Body of pancreas (tissue), 4 donors: Measurements from ENCODE around the gene PREX1.

Experiments used
- POLR2A ChIP-seq, 3 donors: fragments of 450-650 bp; IDR thresholded peaks; one replicate each; pipeline ENCODE4 v1.6.1; 2016; ENCODE audit warnings: antibody characterized with exemption in 3 of 3, mild to moderate bottlenecking in 2 of 3
- TF ChIP-seq, protein P1 (sequence below), 7 experiments: fragments of 450-650 bp in 4 of 7; fragments of 200-600 bp in 3 of 7; sonication (generic) in 3 of 7; IDR thresholded peaks; one replicate each; pipeline ENCODE4 v1.5.1; 2016 to 2019; ENCODE audit warnings: antibody characterized with exemption in 7 of 7

DNA sequence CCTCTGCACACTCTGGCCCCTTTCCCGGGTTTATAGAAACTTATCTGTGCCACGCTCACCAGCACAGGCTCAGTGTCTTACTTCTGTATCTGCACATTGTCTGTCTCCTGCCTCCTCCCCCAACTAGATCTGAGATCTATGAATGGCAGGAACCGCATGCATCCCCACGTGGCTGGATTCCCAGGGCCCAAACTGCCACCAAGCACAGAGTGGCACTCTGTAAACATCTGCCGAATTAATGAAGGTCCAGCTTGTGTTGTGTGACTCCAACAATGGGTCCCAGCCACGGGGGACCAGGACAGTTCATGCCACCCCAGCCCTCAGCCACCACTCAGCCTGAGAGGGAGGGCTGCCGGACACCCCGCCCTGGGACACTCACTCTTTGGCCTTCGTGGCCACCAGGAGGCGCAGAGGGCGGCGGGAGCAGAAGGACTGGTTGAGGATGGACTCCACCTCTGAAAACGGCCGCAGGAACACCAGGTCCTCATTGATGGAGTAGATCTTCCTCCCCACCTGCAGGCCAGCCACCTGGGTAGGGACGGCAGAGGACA lies 171.1 kb downstream of the PREX1 start:
- TF ChIP-seq, protein P1, sequence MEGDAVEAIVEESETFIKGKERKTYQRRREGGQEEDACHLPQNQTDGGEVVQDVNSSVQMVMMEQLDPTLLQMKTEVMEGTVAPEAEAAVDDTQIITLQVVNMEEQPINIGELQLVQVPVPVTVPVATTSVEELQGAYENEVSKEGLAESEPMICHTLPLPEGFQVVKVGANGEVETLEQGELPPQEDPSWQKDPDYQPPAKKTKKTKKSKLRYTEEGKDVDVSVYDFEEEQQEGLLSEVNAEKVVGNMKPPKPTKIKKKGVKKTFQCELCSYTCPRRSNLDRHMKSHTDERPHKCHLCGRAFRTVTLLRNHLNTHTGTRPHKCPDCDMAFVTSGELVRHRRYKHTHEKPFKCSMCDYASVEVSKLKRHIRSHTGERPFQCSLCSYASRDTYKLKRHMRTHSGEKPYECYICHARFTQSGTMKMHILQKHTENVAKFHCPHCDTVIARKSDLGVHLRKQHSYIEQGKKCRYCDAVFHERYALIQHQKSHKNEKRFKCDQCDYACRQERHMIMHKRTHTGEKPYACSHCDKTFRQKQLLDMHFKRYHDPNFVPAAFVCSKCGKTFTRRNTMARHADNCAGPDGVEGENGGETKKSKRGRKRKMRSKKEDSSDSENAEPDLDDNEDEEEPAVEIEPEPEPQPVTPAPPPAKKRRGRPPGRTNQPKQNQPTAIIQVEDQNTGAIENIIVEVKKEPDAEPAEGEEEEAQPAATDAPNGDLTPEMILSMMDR (IDR thresholded peaks at IDR 0.05) = peak in 3 of 7 experiments; percentile 7 to 21 (median 10)
- no peak for TF ChIP-seq POLR2A (IDR thresholded peaks at IDR 0.05)
